ENCODE measurements around the gene CTSW.

The CTSW gene

DNA sequence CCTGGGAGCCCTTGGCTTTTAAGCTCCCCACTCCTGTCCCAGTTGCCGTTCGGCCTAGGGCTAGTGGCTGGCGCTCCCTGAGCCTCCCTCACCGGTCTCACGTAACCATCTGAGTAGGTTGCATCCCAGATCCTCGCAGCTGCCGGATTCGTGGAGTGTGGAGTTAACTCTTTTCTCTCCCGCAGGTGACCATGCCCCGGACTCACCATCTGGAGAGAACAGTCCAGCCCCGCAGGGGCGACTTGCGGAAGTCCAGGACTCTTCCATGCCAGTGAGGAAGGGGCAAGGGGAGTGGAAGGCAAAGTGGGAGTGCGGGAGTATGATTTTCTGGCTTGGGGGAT, 18.5 kb upstream of the CTSW start:
- DNase-seq (ENCODE audit: low spot score), result peak; percentile 80
- TF ChIP-seq, protein P1, sequence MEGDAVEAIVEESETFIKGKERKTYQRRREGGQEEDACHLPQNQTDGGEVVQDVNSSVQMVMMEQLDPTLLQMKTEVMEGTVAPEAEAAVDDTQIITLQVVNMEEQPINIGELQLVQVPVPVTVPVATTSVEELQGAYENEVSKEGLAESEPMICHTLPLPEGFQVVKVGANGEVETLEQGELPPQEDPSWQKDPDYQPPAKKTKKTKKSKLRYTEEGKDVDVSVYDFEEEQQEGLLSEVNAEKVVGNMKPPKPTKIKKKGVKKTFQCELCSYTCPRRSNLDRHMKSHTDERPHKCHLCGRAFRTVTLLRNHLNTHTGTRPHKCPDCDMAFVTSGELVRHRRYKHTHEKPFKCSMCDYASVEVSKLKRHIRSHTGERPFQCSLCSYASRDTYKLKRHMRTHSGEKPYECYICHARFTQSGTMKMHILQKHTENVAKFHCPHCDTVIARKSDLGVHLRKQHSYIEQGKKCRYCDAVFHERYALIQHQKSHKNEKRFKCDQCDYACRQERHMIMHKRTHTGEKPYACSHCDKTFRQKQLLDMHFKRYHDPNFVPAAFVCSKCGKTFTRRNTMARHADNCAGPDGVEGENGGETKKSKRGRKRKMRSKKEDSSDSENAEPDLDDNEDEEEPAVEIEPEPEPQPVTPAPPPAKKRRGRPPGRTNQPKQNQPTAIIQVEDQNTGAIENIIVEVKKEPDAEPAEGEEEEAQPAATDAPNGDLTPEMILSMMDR (IDR thresholded peaks at IDR 0.05), result no peak
- Histone ChIP-seq H3K4me3 (peak overlapping the region; percentile 98), H3K27ac (peak overlapping the region; percentile 92 to 100)

- H3K4me3 ChIP-seq, result peak overlapping the region; percentile 98
- DNase-seq (ENCODE audit: low spot score), result no peak
- H3K27ac ChIP-seq, result peak overlapping the region; percentile 92 to 100
- TF ChIP-seq, protein P1 (IDR thresholded peaks at IDR 0.05), result no peak
Observed at GRCh38 chr11:65861533-65862183, 18.0 kb upstream of the CTSW start.

GRCh38 chr11:65862191-65862735, 17.4 kb upstream of the CTSW start:
- H3K27ac ChIP-seq, result peak overlapping the region in 1 of 2 donors; percentile 100
- H3K4me3 ChIP-seq, result peak overlapping the region; percentile 98
- peak; percentile 74 for DNase-seq (ENCODE audit: low spot score)
- TF ChIP-seq, protein P1 (IDR thresholded peaks at IDR 0.05), result no peak

- H3K27ac ChIP-seq, result peak overlapping the region in 1 of 2 donors; percentile 100
- TF ChIP-seq, protein P1 (IDR thresholded peaks at IDR 0.05), result no peak
- peak; percentile 73 for DNase-seq (ENCODE audit: low spot score)
- no peak overlapping the region for H3K4me3 ChIP-seq
Observed at GRCh38 chr11:65862941-65863888, 16.4 kb upstream of the CTSW start.

GRCh38 chr11:65863889-65864705, 15.5 kb upstream of the CTSW start:
- Histone ChIP-seq H3K27ac (peak overlapping the region in 1 of 2 donors; percentile 100), H3K4me3 (no peak overlapping the region)
- DNase-seq (ENCODE audit: low spot score), result peak; percentile 68
- TF ChIP-seq, protein P1 (IDR thresholded peaks at IDR 0.05), result no peak

DNA sequence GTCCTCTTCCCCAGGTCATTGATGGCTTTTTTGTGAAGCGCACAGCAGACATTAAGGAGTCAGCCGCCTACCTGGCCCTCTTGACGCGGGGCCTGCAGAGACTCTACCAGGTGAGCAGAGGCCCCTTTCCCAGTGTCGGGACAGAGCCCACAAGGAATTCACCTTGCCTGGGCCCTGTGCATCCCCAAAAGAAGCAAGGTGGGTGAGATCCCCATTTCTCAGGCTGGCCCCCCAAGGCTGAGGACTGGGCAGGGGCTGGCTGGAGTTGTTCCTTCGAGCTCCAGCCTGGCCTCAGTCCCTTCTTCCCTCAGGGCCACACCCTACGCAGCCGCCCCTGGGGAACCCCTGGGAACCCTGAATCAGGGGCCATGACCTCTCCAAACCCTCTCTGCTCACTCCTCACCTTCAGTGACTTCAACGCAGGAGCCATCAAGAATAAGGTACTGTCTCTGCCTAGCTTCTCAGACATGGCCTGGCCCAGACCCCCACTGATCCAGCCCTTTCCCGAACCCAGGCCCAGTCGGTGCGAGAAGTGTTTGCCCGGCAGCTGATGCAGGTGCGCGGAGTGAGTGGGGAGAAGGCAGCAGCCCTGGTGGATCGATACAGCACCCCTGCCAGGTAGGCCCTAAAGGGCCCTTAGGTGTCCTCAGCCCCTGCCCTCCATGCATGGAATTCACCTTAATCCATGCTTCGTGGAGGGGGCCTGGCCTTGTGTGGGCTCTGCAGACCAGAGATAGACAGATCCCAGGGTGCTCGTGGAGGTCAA, 14.7 kb upstream of the CTSW start:
- H3K4me3 ChIP-seq, result no peak overlapping the region
- TF ChIP-seq, protein P1 (IDR thresholded peaks at IDR 0.05), result no peak
- DNase-seq (ENCODE audit: low spot score), result no peak
- H3K27ac ChIP-seq, result no peak overlapping the region

Data from coronary artery (tissue), 2 donors.